GM19238 (cell line): ENCODE measurements around the gene ZPR1.
"Not testable (repeated sequence)": the region's sequence is repeated elsewhere in the genome, so short reads cannot be mapped to it uniquely, and the experiment has no call there.

ENCODE experiments used
- DNase-seq: peaks from one replicate; pipeline ENCODE4 v3.0.0; 2011; ENCODE audit warnings: low spot score; ENCODE audit not compliant: insufficient read length

Gene ZPR1

GRCh38 chr11:116823031-116823843 is 35.4 kb upstream of the ZPR1 start, which contains the start of gene APOA4:
Gene APOA4, minus strand, starts transcription at chr11:116823304. Its CDS starts 113 bp downstream, at chr11:116823191.
- no peak for DNase-seq

GRCh38 chr11:116822575-116822974 is 34.8 kb upstream of the ZPR1 start:
- DNase-seq, result no peak

DNA sequence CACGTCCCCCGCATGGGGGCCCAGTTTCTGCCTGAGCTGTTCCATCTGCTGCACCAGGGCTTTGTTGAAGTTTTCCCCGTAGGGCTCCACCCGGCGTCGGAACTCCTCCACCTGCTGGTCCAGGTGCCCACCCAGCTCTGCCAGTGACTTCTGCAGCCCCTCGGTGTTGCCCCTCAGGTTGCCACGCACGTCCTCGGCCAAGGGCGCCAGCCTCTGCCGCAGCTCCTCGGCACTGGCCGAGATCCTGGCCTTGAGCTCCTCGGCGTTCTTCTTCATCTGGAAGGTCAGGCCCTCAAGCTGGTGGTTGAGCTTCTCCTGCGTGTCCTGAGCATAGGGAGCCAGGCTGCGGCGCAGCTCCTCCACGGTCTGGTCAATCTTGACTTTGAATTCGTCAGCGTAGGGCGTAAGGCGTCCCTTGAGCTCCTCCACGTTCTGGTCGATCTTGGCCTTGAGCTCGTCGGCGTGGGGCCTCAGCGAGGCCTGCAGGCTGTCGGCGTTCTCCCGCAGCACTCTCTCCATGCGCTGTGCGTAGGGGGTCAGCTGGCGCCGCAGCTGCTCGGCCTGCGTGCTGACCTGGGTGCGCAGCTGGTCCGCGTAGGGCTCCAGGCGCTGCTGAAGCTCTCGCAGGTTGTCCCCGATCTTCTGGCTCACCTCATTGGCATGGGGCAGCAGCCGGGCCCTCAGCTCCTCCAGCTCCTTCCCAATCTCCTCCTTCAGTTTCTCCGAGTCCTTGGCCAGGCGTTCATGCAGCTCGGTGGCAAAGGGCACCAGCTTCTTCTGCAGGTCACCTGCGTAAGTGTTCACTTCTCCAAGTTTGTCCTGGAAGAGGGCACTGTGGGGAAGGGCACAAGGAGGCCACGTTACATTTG is 33.5 kb upstream of the ZPR1 start:
- no peak for DNase-seq

DNA sequence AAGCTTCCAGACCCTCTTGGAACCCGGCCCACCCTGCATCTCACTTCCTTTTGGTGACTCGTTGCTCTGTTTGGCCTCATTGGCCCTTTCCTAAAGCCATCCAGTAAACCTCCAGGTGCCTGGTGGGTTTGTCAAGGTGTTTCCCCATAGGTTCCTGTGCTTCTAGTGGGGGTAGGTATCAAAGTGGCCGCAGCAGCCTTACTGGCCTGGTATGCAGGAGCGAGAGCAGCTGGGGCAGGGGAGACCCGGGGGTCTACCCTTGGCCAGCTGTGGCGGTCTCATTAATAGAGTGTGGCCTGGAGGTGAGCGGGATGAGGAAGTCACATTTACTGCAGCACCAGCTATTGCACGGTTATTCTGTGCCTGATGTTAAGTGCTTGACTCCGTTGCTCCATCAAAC is 31.2 kb upstream of the ZPR1 start:
- DNase-seq, result no peak

- no peak for DNase-seq
These were observed 26.7 kb upstream of the ZPR1 start for GRCh38 chr11:116814502-116814901.

- DNase-seq, result no peak
These were observed 26.1 kb upstream of the ZPR1 start for GRCh38 chr11:116813781-116814471.

- DNase-seq, result no peak
These were observed 25.3 kb upstream of the ZPR1 start for GRCh38 chr11:116813170-116813569.

DNA sequence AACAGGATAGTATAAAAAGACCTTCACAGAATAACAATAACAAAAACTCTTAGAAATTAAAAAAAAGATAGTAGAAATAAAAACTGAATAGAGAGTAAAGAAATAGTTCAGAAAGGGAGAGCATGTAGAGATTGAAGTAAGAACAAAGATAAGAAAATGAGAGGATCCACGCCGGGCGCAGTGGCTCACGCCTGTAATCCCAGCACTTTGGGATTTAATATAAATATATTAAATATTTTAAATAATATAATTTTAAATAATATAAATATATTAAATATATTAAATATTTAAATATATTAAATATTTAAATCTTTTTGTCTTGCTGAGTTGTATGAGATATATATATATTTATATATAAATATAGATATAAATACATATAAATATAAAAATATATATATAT is 24.3 kb upstream of the ZPR1 start:
- DNase-seq, result no peak

DNA sequence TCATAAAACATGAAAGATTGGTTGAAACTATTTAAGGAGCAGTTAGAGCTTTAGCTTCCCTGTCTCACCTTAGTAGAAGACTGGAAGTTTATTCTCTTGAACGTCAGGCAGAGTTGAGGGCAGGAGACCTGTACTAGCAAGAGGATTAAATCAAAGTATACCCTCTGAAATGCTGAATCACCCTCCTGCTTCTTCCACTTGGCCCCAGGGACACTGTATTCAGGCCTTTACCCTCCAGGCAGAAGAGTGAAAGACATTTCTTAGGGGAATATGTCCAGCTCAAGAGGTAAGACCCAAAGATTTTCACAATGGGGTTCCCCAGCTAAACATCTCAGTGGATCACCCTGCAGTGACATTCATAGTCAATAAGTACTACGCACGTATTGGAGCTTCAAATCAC is 23.4 kb upstream of the ZPR1 start:
- DNase-seq, result no peak

DNA sequence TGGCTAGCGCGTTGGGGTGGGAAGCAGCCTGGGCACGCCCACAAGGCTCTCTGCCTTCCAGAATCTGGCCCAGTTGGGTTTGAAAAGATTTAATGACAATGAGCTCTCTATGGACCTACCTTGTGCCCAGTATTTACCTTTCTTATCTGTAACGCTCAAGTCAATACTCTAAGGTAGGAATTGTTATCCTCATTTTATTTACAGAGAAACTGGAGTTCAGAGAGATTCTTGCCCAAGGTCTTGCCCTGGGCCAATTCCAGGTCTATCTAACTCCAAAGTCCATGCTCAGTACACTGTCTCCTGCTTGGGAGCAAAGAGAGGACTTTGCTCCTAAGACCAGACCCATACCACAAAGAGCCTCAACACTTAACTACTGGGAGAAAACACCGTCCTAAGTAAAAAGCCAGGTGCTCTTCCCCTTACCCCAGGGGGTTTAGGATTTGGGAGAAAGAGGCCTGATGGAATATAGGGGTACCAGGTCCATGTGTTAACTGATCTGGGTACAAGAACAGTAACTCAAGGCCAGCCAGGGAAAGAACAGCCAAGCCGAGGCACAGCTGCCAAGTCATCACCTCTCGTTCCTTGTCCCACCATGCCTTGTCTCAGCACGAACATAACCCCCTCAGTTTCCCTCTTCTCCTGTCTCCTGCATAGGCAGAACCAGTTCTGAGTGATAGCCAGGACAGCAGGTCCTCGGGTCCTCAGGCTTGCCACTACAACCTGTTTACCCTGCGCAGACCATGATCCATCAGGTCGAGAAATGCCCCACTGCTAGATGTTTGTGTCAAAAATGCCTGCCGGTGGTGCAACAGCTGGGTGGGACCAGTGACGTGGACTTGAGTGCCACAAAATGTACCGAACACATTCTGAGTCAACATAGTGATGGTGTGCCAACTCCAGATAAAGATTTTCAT is 20.7 kb upstream of the ZPR1 start:
- no peak for DNase-seq

DNA sequence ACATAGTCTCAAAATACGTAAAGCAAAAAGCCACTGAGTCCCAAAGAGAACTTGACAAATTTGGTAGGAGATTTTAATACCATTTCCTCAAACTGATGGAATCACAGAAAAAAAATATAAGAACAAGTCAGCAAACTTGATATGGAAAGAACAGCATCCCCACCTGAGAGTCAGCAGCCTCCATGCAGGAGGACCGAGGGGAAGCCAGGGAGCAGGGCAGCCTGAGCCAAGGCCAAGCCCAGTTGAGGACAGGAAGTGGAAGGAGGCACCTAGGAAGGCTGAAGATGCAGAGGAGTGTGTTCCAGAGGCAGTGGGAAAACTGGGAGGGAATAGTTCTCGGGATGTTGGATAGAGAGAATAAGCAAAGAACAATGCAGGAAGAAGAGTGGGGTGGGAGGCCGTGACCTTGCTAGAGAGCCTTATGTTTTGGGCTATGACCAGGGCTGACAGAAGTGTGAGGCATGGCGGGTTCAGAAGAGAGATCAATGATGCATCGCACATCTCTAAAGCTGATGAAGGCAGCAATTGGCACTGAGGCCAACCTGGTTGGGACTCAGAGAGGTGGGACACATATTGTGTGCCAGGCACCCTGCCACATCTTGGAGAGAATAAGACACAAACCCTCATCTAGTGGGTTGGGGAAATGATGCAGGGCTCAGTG is 19.9 kb upstream of the ZPR1 start:
- no peak for DNase-seq

- DNase-seq, result no peak
These were observed 16.2 kb upstream of the ZPR1 start for GRCh38 chr11:116804001-116804400.

DNA sequence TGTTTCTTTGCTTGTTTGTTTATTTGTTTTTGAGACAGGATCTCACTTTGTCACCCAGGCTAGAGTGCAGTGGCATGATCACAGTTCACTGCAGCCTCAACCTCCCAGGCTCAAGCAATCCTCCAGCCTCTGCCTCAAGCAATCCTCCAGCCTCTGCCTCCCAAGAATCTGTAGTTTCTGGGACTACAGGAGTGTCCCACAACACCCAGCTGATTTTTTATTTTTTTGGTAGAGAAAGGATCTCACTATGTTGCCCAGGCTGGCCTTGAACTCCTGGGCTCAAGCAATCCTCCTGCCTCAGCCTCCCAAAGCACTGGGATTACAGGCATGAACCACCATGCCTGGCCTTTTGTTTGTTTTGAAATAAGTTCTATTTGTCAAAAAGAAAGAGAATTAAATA is 13.8 kb upstream of the ZPR1 start:
- not testable (repeated sequence) for DNase-seq

DNA sequence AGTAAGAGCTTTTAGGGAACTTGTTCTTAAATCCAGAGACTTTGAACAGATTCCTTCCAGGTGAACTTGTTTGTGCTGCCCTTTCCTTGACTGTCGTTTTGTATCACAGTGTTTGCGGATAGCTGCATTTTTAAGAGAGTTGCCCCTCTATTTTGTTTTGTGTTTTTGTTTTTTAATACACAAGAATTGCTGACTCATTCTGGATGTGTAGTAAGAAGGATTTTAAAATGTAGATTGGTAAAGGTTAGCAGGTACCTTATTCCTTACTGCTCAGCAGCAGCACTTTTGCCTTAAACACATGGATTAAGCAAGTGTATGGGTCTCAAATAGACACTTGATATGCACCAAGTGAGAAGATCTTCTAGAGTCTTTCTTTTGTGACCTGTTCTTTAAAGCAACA is 12.8 kb upstream of the ZPR1 start:
- no peak for DNase-seq

DNA sequence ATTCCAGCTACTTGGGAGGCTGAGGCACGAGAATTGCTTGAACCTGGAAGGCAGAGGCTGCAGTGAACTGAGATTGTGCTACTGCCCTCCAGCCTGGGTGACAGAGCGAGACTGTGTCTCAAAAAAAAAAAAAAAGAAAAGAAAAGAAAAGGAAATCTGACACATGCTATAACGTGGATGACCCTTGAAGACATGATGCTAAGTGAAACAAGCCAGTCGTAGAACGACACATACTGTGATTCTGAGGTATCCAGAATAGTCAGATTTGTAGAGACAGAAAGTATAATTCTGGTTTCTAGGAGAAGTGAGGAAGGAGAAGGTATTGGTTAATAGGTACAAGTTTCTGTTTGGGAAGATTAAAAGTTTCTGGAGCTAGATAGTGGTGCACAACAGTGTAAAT is 10.5 kb upstream of the ZPR1 start:
- no peak for DNase-seq

DNA sequence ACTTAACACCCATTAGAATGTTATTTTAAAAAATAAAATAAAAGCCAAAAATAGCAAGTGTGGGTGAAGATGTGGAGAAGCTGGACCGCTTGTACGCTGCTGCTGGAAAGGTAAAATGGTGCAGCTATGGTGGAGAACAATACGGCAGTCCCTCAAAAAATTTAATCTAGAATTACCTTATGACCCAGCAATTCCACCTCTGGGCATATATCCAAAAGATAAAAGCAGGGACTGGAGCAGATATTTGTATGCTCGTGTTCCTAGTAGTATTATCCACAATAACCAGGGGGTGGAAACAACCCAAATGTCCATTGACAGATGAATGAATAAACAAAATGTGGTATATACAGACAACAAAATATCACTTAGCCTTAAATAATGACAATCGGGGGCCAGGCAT is 10.0 kb upstream of the ZPR1 start:
- no peak for DNase-seq

GRCh38 chr11:116796548-116796947 is 8.7 kb upstream of the ZPR1 start:
- DNase-seq, result no peak

DNA sequence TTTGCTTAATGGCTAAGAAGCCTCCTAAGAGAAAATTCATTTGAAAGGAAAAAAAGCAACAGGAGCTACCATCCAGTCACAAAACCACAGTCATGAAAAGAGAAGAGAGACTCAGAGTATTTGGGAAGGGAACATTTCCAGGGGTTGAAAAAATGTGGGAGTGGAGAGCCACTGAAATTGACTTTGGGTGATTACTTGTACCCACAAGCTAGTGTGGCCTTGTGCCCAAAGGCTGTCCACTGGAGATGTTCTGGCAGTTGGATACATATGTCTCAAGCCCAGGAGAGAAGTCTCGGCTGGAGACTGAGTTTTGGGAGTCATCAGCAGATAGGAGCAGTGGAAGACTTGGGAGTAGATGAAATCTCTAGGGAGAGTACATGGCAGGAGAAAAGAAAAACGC is 7.0 kb upstream of the ZPR1 start:
- DNase-seq, result no peak

- no peak for DNase-seq
These were observed 5.9 kb upstream of the ZPR1 start for GRCh38 chr11:116793772-116794097.
